Sigmoid colon (tissue), 4 donors: ENCODE measurements around the gene GMEB2.

Experiments used
- CTCF ChIP-seq, 4 experiments: fragments of 450-650 bp in 3 of 4; fragments of 200-600 bp in 1 of 4; IDR thresholded peaks; one replicate each; pipeline ENCODE4 v1.5.1; 2016 to 2019; ENCODE audit warnings: antibody characterized with exemption in 4 of 4, mild to moderate bottlenecking in 3 of 4, moderate library complexity in 2 of 4
- EP300 ChIP-seq, 4 donors: sonication (generic); formaldehyde crosslinking; IDR thresholded peaks; one replicate each; pipeline ENCODE4 v1.6.1; 2017; ENCODE audit warnings: antibody characterized with exemption in 4 of 4
- POLR2A ChIP-seq, 2 donors: fragments of 450-650 bp; IDR thresholded peaks; one replicate each; pipeline ENCODE4 v1.6.1; 2016; ENCODE audit warnings: antibody characterized with exemption in 2 of 2, mild to moderate bottlenecking in 2 of 2, moderate library complexity in 2 of 2
- POLR2AphosphoS5 ChIP-seq, 4 donors: sonication (generic); formaldehyde crosslinking; IDR thresholded peaks; one replicate each; pipeline ENCODE4 v1.6.1; 2017; ENCODE audit warnings: antibody characterized with exemption in 4 of 4

GRCh38 chr20:63673951-63674350 is 47.0 kb upstream of the GMEB2 start:
- TF ChIP-seq CTCF (IDR thresholded peaks at IDR 0.05) (no peak), POLR2A (IDR thresholded peaks at IDR 0.05) (no peak), EP300 (IDR thresholded peaks at IDR 0.05) (no peak), POLR2AphosphoS5 (IDR thresholded peaks at IDR 0.05) (no peak)
